A673 (cell line): ENCODE results near the gene ZNF132. TPM values are rescaled to one million over a fixed set of nuclear protein-coding genes. Genes with fewer than 3 reads are reported as not detected.

Experiments used
- BruUV-seq: library from RNA; stranded (reverse); fragments of 400-500 nt; replicated peaks from 2 replicates; lab custom pipeline; 2021; lab: Mats Ljungman, UMichigan
- CTCF ChIA-PET: fragments of 300-600 bp; sonication (Branson Sonifier 250); formaldehyde crosslinking; loops from one replicate; lab custom pipeline; 2022; ENCODE audit warnings: antibody characterized with exemption; lab: Charles Lee
- POLR2A ChIA-PET: fragments of 300-600 bp; sonication (Branson Sonifier 250); formaldehyde crosslinking; loops from one replicate; lab custom pipeline; 2022; ENCODE audit warnings: antibody characterized with exemption; ENCODE audit not compliant: low non-redundant PET; lab: Charles Lee
- DNase-seq: peaks from one replicate; pipeline ENCODE4 v3.0.0-alpha.2; 2015; ENCODE audit warnings: low spot score
- H3K27ac ChIP-seq: fragments of 200-600 bp; sonication (generic); 2 replicates; pipeline ENCODE4 v1.5.1; 2016; ENCODE audit warnings: mixed run types, low read depth, mild to moderate bottlenecking, mixed read lengths, antibody characterized with exemption, low read length; ENCODE audit not compliant: poor library complexity, severe bottlenecking
- H3K27me3 ChIP-seq: fragments of 200-600 bp; sonication (generic); replicated peaks from 2 replicates; pipeline ENCODE4 v1.6.1; 2017; ENCODE audit warnings: mixed run types, low read depth, mild to moderate bottlenecking, mixed read lengths, antibody characterized with exemption, low read length; ENCODE audit not compliant: insufficient read depth, poor library complexity
- H3K36me3 ChIP-seq: fragments of 200-600 bp; sonication (generic); 2 replicates; pipeline ENCODE4 v1.6.1; 2016; ENCODE audit warnings: mixed run types, mild to moderate bottlenecking, mixed read lengths, antibody characterized with exemption, low read length; ENCODE audit not compliant: insufficient read depth, poor library complexity, severe bottlenecking
- H3K4me1 ChIP-seq: fragments of 200-600 bp; sonication (generic); 2 replicates; pipeline ENCODE4 v1.6.1; 2017; ENCODE audit warnings: mixed run types, mild to moderate bottlenecking, mixed read lengths, antibody characterized with exemption, low read length; ENCODE audit not compliant: insufficient read depth, poor library complexity, severe bottlenecking
- H3K4me3 ChIP-seq: fragments of 200-600 bp; sonication (generic); 2 replicates; pipeline ENCODE4 v1.5.1; 2016; ENCODE audit warnings: low read depth, mixed run types, mild to moderate bottlenecking, mixed read lengths, low read length; ENCODE audit not compliant: poor library complexity, severe bottlenecking
- H3K9me3 ChIP-seq: fragments of 200-600 bp; sonication (generic); 2 replicates; pipeline ENCODE4 v1.6.1; 2016; ENCODE audit warnings: mixed run types, low read depth, mild to moderate bottlenecking, mixed read lengths, antibody characterized with exemption, low read length; ENCODE audit not compliant: poor library complexity, severe bottlenecking
- CTCF ChIP-seq: fragments of 300-800, 200-600 bp; sonication (generic); conservative IDR thresholded peaks from 2 replicates; pipeline ENCODE4 v1.5.1; 2017; ENCODE audit warnings: low read depth, mild to moderate bottlenecking, antibody characterized with exemption, low read length, moderate library complexity, mixed read lengths
- EZH2 ChIP-seq: fragments of 200-600 bp; sonication (generic); IDR thresholded peaks from 2 replicates; pipeline ENCODE4 v1.6.1; 2017; ENCODE audit warnings: borderline replicate concordance, low read depth, mild to moderate bottlenecking, mixed read lengths, antibody characterized with exemption, low read length; ENCODE audit not compliant: poor library complexity, severe bottlenecking
- intact Hi-C: fragments of 100-400 bp; cut with micrococcal nuclease; formaldehyde crosslinking; loops from one replicate; pipeline ENCODE4 v1.10.0; 2022; ENCODE audit not compliant: unreplicated experiment
- total RNA-seq: library from RNA; stranded (reverse); gene quantifications from 2 replicates; pipeline ENCODE4 v1.2.3, GENCODE V29; 2021

ZNF132 gene
- total RNA-seq, 1 experiment from 2014 or later, result 9.1 TPM

DNA sequence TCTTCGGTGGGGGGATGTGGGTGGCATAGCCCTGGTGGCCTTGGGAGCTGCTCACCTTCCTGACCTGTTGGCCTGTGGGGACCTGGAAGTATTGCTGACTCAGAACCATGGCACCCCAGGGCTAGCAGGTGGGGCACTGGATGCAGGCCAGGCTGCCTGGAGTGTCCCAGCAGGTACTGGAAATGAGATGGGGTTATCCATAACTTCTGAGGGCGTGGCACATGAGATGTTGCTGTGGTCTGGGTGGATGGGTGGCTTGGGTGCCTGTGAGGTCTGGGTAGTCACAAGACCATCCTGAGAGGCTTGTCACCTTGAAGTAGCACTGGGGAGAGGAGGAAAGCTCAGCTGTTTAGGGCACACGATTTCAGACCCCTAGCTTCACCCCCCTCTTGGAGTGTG is 45.1 kb downstream of the ZNF132 start:
- ChIA-PET CTCF (no interaction called here), POLR2A (no interaction called here)
- Histone ChIP-seq H3K4me3 (no peak overlapping the region), H3K27me3 (no peaks in the 10 kb centered on the region), H3K4me1 (no peaks in the 10 kb centered on the region), H3K9me3 (no peaks in the 10 kb centered on the region), H3K36me3 (peaks cover 54% of the 10 kb centered on the region), H3K27ac (no peak overlapping the region)
- intact Hi-C loops, result no loop called here
- DNase-seq, result no peak
- TF ChIP-seq EZH2 (no peak), CTCF (no peak)
- no TSS peak for BruUV-seq

DNA sequence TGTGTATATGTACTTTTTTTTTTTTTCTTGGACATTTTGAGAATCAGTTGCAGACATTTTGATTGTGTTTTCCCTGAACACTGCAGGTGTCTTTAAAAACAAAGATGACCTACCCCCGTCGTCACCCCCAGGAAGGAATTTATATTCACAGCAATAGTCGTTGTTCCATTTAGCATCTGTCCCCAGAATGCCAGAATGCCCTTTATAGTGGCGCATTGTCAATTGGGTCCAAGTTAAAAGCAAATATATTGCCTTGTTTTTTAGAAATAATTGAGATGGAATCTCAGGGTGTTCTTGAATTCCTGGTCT is 46.3 kb downstream of the ZNF132 start:
- intact Hi-C loops, result no loop called here
- H3K4me3 ChIP-seq, result no peak overlapping the region
- H3K27ac ChIP-seq, result no peak overlapping the region
- no peaks in the 10 kb centered on the region for H3K27me3 ChIP-seq
- POLR2A ChIA-PET, result no interaction called here
- H3K9me3 ChIP-seq, result no peaks in the 10 kb centered on the region
- DNase-seq, result no peak
- BruUV-seq, result no TSS peak
- CTCF ChIA-PET, result no interaction called here
- TF ChIP-seq EZH2 (no peak), CTCF (no peak)
- H3K4me1 ChIP-seq, result peaks cover 6% of the 10 kb centered on the region
- peaks cover 62% of the 10 kb centered on the region for H3K36me3 ChIP-seq

DNA sequence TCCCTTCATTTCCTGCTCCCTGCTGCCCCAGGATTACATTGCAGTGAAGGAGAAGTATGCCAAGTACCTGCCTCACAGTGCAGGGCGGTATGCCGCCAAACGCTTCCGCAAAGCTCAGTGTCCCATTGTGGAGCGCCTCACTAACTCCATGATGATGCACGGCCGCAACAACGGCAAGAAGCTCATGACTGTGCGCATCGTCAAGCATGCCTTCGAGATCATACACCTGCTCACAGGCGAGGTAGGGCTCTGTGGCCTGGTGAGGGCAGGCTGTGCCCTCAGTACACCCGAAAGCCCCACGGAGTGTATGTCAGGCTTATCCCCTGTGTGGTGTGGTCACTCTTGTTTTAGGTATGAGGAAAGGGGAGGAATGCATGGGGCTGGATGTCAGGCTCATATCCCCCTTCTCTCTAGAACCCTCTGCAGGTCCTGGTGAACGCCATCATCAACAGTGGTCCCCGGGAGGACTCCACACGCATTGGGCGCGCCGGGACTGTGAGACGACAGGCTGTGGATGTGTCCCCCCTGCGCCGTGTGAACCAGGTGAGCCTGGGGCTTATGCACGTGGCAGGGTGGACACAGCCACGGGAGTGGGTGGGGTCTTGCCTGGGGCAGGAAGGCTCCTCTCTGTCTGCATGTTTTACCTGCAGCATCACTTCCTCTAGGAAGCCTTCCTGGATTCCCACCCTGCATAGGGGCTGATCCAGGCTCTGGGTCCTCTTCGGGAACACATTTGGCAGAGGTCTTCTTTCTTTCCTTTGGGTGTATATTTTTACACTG is 46.8 kb downstream of the ZNF132 start:
- no peaks in the 10 kb centered on the region for H3K27me3 ChIP-seq
- no peak overlapping the region for H3K27ac ChIP-seq
- H3K9me3 ChIP-seq, result no peaks in the 10 kb centered on the region
- no peak for TF ChIP-seq CTCF
- BruUV-seq, result no TSS peak
- no peak overlapping the region for H3K4me3 ChIP-seq
- H3K4me1 ChIP-seq, result peaks cover 12% of the 10 kb centered on the region
- POLR2A ChIA-PET, result no interaction called here
- CTCF ChIA-PET, result no interaction called here
- DNase-seq, result no peak
- peaks cover 68% of the 10 kb centered on the region for H3K36me3 ChIP-seq
- intact Hi-C loops, result no loop called here
